ENCODE measurements around the gene SIGLEC8. TPM values are rescaled to one million over a fixed set of nuclear protein-coding genes. Genes with fewer than 3 reads are reported as not detected.

The SIGLEC8 gene
- total and polyA plus RNA-seq, 2 of the 8 experiments (the other 6 are each of a cell fraction or from before 2014, with no cell fraction given) = not detected

DNA sequence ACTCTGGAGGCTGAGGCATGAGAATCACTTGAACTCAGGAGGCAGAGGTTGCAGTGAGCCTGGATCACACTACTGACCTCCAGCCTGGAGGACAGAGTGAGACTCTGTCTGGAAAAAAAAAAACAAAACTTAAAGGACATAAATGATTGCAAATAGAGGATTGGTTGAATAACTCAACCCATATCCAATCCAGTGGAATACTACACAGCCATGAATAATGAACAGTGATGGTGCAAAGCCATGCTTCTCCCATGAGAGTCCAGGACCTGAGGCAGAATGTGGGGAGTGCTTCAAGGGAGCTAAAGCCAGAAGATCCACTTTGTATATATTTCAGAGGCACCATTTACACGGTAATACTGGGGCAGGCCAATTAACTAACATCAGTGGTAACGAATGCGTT is 17.9 kb upstream of the SIGLEC8 start:
- H4K91ac ChIP-seq (replicated peaks; ENCODE audit: insufficient read length, low read length) = no peak overlapping the region
- no peak for FAIRE-seq
- no peak overlapping the region for H3K9ac ChIP-seq (replicated peaks in 1 of 4; ENCODE audit: extremely low read depth in 1 of 4, low read depth in 3 of 4, low read length in 3 of 4)
- H2AFZ ChIP-seq (ENCODE audit: low read length) = no peak overlapping the region
- H3K4me2 ChIP-seq (ENCODE audit: insufficient read depth in 1 of 2, low read depth in 2 of 2, low read length in 2 of 2) = no peak overlapping the region
- H2BK5ac ChIP-seq (ENCODE audit: low read depth, low read length) = no peak overlapping the region
- no peak overlapping the region for H2BK15ac ChIP-seq (ENCODE audit: low read length)
- H3K23ac ChIP-seq (ENCODE audit: insufficient read length) = no peak overlapping the region
- H2BK20ac ChIP-seq (ENCODE audit: low read length) = no peak overlapping the region
- H2AK5ac ChIP-seq (ENCODE audit: low read depth, low read length) = no peak overlapping the region
- no peaks in the 10 kb centered on the region for H3K79me1 ChIP-seq (ENCODE audit: low read depth, low read length)
- no peak overlapping the region for H3K14ac ChIP-seq (ENCODE audit: insufficient read length)
- no peaks in the 10 kb centered on the region for H3K79me2 ChIP-seq (ENCODE audit: control insufficient read depth in 1 of 2, insufficient read depth in 2 of 2, low read length in 2 of 2)
- H4K20me1 ChIP-seq (replicated peaks in 1 of 2; ENCODE audit: control insufficient read depth in 1 of 2, insufficient read depth in 2 of 2, low read length in 2 of 2) = no peaks in the 10 kb centered on the region
- H3K56ac ChIP-seq (replicated peaks; ENCODE audit: insufficient read length, low read depth, low read length) = no peak overlapping the region
- ChIA-PET POLR2A (ENCODE audit: partially characterized antibody) (no interaction called here), CTCF (ENCODE audit: partially characterized antibody) (interaction anchor here (1.0 to 6.6 kb wide), 3 partner anchors 120 to 318 kb away, joined by 3 to 83 read pairs (median 3); no protein-coding TSS in a partner anchor)
- no peak for TF ChIP-seq KDM1A (IDR thresholded peaks at IDR 0.05; ENCODE audit: borderline replicate concordance, low read length)
- no peak for TF ChIP-seq USF2 (IDR thresholded peaks at IDR 0.05; ENCODE audit: low read length)
- TF ChIP-seq POU5F1 (IDR thresholded peaks at IDR 0.05; ENCODE audit: low read depth, low read length) = no peak
- TF ChIP-seq SRF (IDR thresholded peaks at IDR 0.05; ENCODE audit: low read depth, low read length) = no peak
- no peak for TF ChIP-seq SP1 (IDR thresholded peaks at IDR 0.05; ENCODE audit: low read depth, low read length)
- TF ChIP-seq BACH1 (IDR thresholded peaks at IDR 0.05; ENCODE audit: low read length) = no peak
- no peak for TF ChIP-seq ATF2 (IDR thresholded peaks at IDR 0.05; ENCODE audit: low read length)
- no peak for TF ChIP-seq TEAD4 (IDR thresholded peaks at IDR 0.05; ENCODE audit: low read depth, low read length)
- no peak for TF ChIP-seq TBP (IDR thresholded peaks at IDR 0.05; ENCODE audit: low read depth, low read length)
- TF ChIP-seq EGR1 (IDR thresholded peaks at IDR 0.05; ENCODE audit: borderline replicate concordance, low read depth, low read length) = no peak
- no peaks in the 10 kb centered on the region for H3K36me3 ChIP-seq (ENCODE audit: control insufficient read depth in 2 of 4, insufficient read depth in 4 of 4, low read length in 3 of 4)
- H3K27me3 ChIP-seq (replicated peaks in 1 of 4; ENCODE audit: control insufficient read depth in 3 of 4, extremely low read depth in 1 of 4, insufficient read depth in 3 of 4, low read length in 3 of 4) = no peaks in the 10 kb centered on the region
- H3K18ac ChIP-seq (ENCODE audit: extremely low read depth, low read length) = no peak overlapping the region
- no peak overlapping the region for H3K4ac ChIP-seq (replicated peaks; ENCODE audit: insufficient read length, low read depth, low read length)
- no peak overlapping the region for H2BK120ac ChIP-seq (replicated peaks; ENCODE audit: low read depth, low read length)
- H2BK12ac ChIP-seq (ENCODE audit: low read depth, low read length) = no peak overlapping the region
- no peak overlapping the region for H4K8ac ChIP-seq (ENCODE audit: extremely low read depth, insufficient read depth, low read length)
- H3K9me3 ChIP-seq (ENCODE audit: insufficient read depth in 2 of 2, low read depth in 1 of 2, low read length in 1 of 2) = peaks cover 28 to 50% of the 10 kb centered on the region in 2 experiments
- 85% methylated on average over 3 of the region's 3 CpGs; no CpG with 5 or more reads in 1 of the 2 experiments for WGBS, 2 experiments (ENCODE audit: extremely low coverage in 1 of 2, insufficient coverage in 1 of 2, insufficient read length in 1 of 2, insufficient replicate concordance in 2 of 2, low coverage in 1 of 2, low lambda C conversion rate in 2 of 2, missing lambda C conversion rate in 1 of 2)
- H3K4me3 ChIP-seq (ENCODE audit: extremely low read depth in 1 of 4, insufficient read depth in 2 of 4, low read depth in 3 of 4, low read length in 4 of 4) = no peak overlapping the region
- H3K4me1 ChIP-seq (replicated peaks in 1 of 4; ENCODE audit: control insufficient read depth in 3 of 4, insufficient read depth in 4 of 4, low read length in 3 of 4) = no peaks in the 10 kb centered on the region
- H3K27ac ChIP-seq (ENCODE audit: low read depth, low read length) = no peak overlapping the region
- no peak overlapping the region for H4K5ac ChIP-seq (ENCODE audit: insufficient read length, low read depth, low read length)
- no peaks in the 10 kb centered on the region for H3K23me2 ChIP-seq (ENCODE audit: low read depth, low read length)
- no peak for DNase-seq (ENCODE audit: low read depth in 1 of 2, low spot score in 2 of 2)

All from H1 (cell line).